OCI-LY1 (cell line): ENCODE data around the gene AGFG1.

Source experiments
- H2AFZ ChIP-seq: fragments of 200-600 bp; sonication (generic), shearing (Covaris generic); 2 replicates; pipeline ENCODE4 v1.6.0; 2014; ENCODE audit warnings: antibody characterized with exemption, mild to moderate bottlenecking, low read length
- H3F3A ChIP-seq: fragments of 200-600 bp; sonication (generic), shearing (Covaris generic); 2 replicates; pipeline ENCODE4 v1.6.0; 2014; ENCODE audit warnings: mild to moderate bottlenecking, antibody characterized with exemption, low read length, moderate library complexity; ENCODE audit not compliant: insufficient read depth
- H3K27ac ChIP-seq: fragments of 200-600 bp; sonication (generic); 2 replicates; pipeline ENCODE4 v1.5.1; 2014; ENCODE audit warnings: low read length, mixed run types, mild to moderate bottlenecking, low read depth; ENCODE audit not compliant: poor library complexity, severe bottlenecking
- H3K27me3 ChIP-seq: fragments of 200-600 bp; sonication (generic); 2 replicates; pipeline ENCODE4 v1.6.0; 2014; ENCODE audit warnings: antibody characterized with exemption, mild to moderate bottlenecking, low read length, moderate library complexity; ENCODE audit not compliant: insufficient read depth
- H3K36me3 ChIP-seq: fragments of 200-600 bp; sonication (generic); 2 replicates; pipeline ENCODE4 v1.6.1; 2014; ENCODE audit warnings: mild to moderate bottlenecking, antibody characterized with exemption, low read length, moderate library complexity, mixed read lengths; ENCODE audit not compliant: insufficient read depth
- H3K4me1 ChIP-seq: fragments of 200-600 bp; sonication (generic); 2 replicates; pipeline ENCODE4 v1.5.1; 2014; ENCODE audit warnings: mild to moderate bottlenecking, low read length, moderate library complexity; ENCODE audit not compliant: insufficient read depth, severe bottlenecking
- H3K4me2 ChIP-seq: fragments of 200-600 bp; sonication (generic), shearing (Covaris generic); 2 replicates; pipeline ENCODE4 v1.6.1; 2014; ENCODE audit warnings: low read length
- H3K4me3 ChIP-seq: fragments of 200-600 bp; sonication (generic); 2 replicates; pipeline ENCODE4 v1.5.1; 2014; ENCODE audit warnings: low read length, low read depth, mild to moderate bottlenecking, mixed read lengths; ENCODE audit not compliant: poor library complexity, severe bottlenecking
- H3K79me2 ChIP-seq: fragments of 200-600 bp; shearing (Covaris generic); 2 replicates; pipeline ENCODE4 v1.6.1; 2016; ENCODE audit warnings: mixed run types, low read length, mixed read lengths; ENCODE audit not compliant: insufficient read depth
- H3K9ac ChIP-seq: fragments of 200-600 bp; sonication (generic), shearing (Covaris generic); 2 replicates; pipeline ENCODE4 v1.6.1; 2014; ENCODE audit warnings: mild to moderate bottlenecking, low read length, mixed read lengths
- H3K9me2 ChIP-seq: fragments of 200-600 bp; sonication (generic), shearing (Covaris generic); 2 replicates; pipeline ENCODE4 v1.6.1; 2014; ENCODE audit warnings: low read depth, mild to moderate bottlenecking, low read length, mixed read lengths
- H3K9me3 ChIP-seq: fragments of 200-600 bp; shearing (Covaris generic); 2 replicates; pipeline ENCODE4 v1.6.1; 2014; ENCODE audit warnings: low read length, mixed read lengths
- H4K20me1 ChIP-seq: fragments of 200-600 bp; sonication (generic), shearing (Covaris generic); 2 replicates; pipeline ENCODE4 v1.6.0; 2016; ENCODE audit warnings: mild to moderate bottlenecking, low read length; ENCODE audit not compliant: insufficient read depth
- CTCF ChIP-seq: fragments of 200-600 bp; sonication (generic), shearing (Covaris generic); IDR thresholded peaks from 2 replicates; pipeline ENCODE4 v1.5.1; 2017; ENCODE audit warnings: mild to moderate bottlenecking, antibody characterized with exemption, low read length, moderate library complexity, mixed read lengths
- EZH2 ChIP-seq: fragments of 200-600 bp; sonication (generic), shearing (Covaris generic); IDR thresholded peaks from 2 replicates; pipeline ENCODE4 v1.8.0; 2017; ENCODE audit warnings: borderline replicate concordance, mixed run types, mild to moderate bottlenecking, antibody characterized with exemption, low read length, moderate library complexity, mixed read lengths

Gene AGFG1

GRCh38 chr2:227524665-227525064 lies 52.7 kb downstream of the AGFG1 start:
- Histone ChIP-seq H3K9me3 (no peaks in the 10 kb centered on the region), H3K4me3 (no peak overlapping the region), H3K9me2 (no peaks in the 10 kb centered on the region), H3K36me3 (peaks cover 39% of the 10 kb centered on the region; the same call in 1 of the 2 replicates), H2AFZ (no peak overlapping the region), H3K79me2 (peaks cover 2% of the 10 kb centered on the region; the same call in 1 of the 2 replicates), H3K27ac (no peak overlapping the region), H3K4me1 (no peaks in the 10 kb centered on the region), H4K20me1 (no peaks in the 10 kb centered on the region), H3K9ac (no peak overlapping the region), H3K27me3 (no peaks in the 10 kb centered on the region), H3K4me2 (no peak overlapping the region), H3F3A (0 out of 2 replicates have a peak, but pooled peaks cover 3% of the 10 kb centered on the region)
- TF ChIP-seq EZH2 (no peak), CTCF (no peak)

- TF ChIP-seq CTCF (no peak), EZH2 (no peak)
- no peaks in the 10 kb centered on the region for H3K9me2 ChIP-seq
- no peaks in the 10 kb centered on the region for H4K20me1 ChIP-seq
- H3K4me3 ChIP-seq: no peak overlapping the region
- H3K27ac ChIP-seq: no peak overlapping the region
- H3F3A ChIP-seq: 0 out of 2 replicates have a peak, but pooled peaks cover 3% of the 10 kb centered on the region
- no peak overlapping the region for H3K9ac ChIP-seq
- H3K27me3 ChIP-seq: no peaks in the 10 kb centered on the region
- H3K4me2 ChIP-seq: no peak overlapping the region
- H2AFZ ChIP-seq: no peak overlapping the region
- H3K36me3 ChIP-seq: peaks cover 33% of the 10 kb centered on the region; the same call in 1 of the 2 replicates
- H3K4me1 ChIP-seq: no peaks in the 10 kb centered on the region
- no peaks in the 10 kb centered on the region for H3K9me3 ChIP-seq
- no peaks in the 10 kb centered on the region for H3K79me2 ChIP-seq
Observed at GRCh38 chr2:227527351-227527750, 55.4 kb downstream of the AGFG1 start.

GRCh38 chr2:227528803-227529202 lies 56.8 kb downstream of the AGFG1 start:
- TF ChIP-seq EZH2 (no peak), CTCF (no peak)
- peaks cover 36% of the 10 kb centered on the region; the same call in 1 of the 2 replicates for H3K36me3 ChIP-seq
- no peaks in the 10 kb centered on the region for H3K79me2 ChIP-seq

More at GRCh38 chr2:227528803-227529202, 56.8 kb downstream of the AGFG1 start:
- no peaks in the 10 kb centered on the region for H3K9me3 ChIP-seq
- no peaks in the 10 kb centered on the region for H3F3A ChIP-seq
- no peaks in the 10 kb centered on the region for H4K20me1 ChIP-seq
- H2AFZ ChIP-seq: no peak overlapping the region
- no peak overlapping the region for H3K4me2 ChIP-seq
- no peaks in the 10 kb centered on the region for H3K4me1 ChIP-seq
- no peak overlapping the region for H3K4me3 ChIP-seq
- H3K27me3 ChIP-seq: no peaks in the 10 kb centered on the region
- no peak overlapping the region for H3K27ac ChIP-seq
- H3K9ac ChIP-seq: no peak overlapping the region
- no peaks in the 10 kb centered on the region for H3K9me2 ChIP-seq
